ENCODE data around the gene TMEM114.

TMEM114 gene

GRCh38 chr16:8621222-8621571 lies 30.9 kb upstream of the TMEM114 start:
- TF ChIP-seq CTCF (IDR thresholded peaks at IDR 0.05), result no peak

GRCh38 chr16:8620535-8620934 lies 30.2 kb upstream of the TMEM114 start:
- no peak for TF ChIP-seq CTCF (IDR thresholded peaks at IDR 0.05)

- no peak for TF ChIP-seq CTCF (IDR thresholded peaks at IDR 0.05)
These were observed 29.5 kb upstream of the TMEM114 start for GRCh38 chr16:8619671-8620370.

GRCh38 chr16:8614435-8615029 lies 24.2 kb upstream of the TMEM114 start:
- TF ChIP-seq CTCF (IDR thresholded peaks at IDR 0.05), result no peak

GRCh38 chr16:8611886-8612600 lies 21.7 kb upstream of the TMEM114 start:
- TF ChIP-seq CTCF (IDR thresholded peaks at IDR 0.05), result no peak

- TF ChIP-seq CTCF (IDR thresholded peaks at IDR 0.05), result no peak
These were observed 20.8 kb upstream of the TMEM114 start for GRCh38 chr16:8611122-8611521.

- TF ChIP-seq CTCF (IDR thresholded peaks at IDR 0.05), result no peak
These were observed 16.9 kb upstream of the TMEM114 start for GRCh38 chr16:8607214-8607613.
